ENCODE results near the gene FAM76B. TPM values are rescaled to one million over a fixed set of nuclear protein-coding genes. Genes with fewer than 3 reads are reported as not detected.

FAM76B gene
- 19.0 TPM for polyA plus RNA-seq (2012; ENCODE audit: low read depth, missing spikeins)

GRCh38 chr11:95789506-95790122, at the start of gene FAM76B:
Gene FAM76B (minus strand): TSS chr11:95789782. CDS start chr11:95789478, 304 bp downstream.
- 0 out of 2 replicates have a peak, but pooled peaks have one; percentile 11 for TF ChIP-seq POU2F2 (IDR thresholded peaks at IDR 0.05; ENCODE audit: low read depth, low read length)
- peak; percentile 52 for TF ChIP-seq SPI1 (IDR thresholded peaks at IDR 0.05; ENCODE audit: low read depth, low read length)
- peak; percentile 73 for TF ChIP-seq POLR2A (IDR thresholded peaks at IDR 0.05; ENCODE audit: low read depth, low read length)
- TF ChIP-seq POLR2AphosphoS5 (IDR thresholded peaks at IDR 0.05; ENCODE audit: low read depth, low read length): peak; percentile 67; the same call in 1 of the 2 replicates
- peak; percentile 59 for TF ChIP-seq TAF1 (IDR thresholded peaks at IDR 0.05; ENCODE audit: low read depth, low read length)
- peak; percentile 41 for TF ChIP-seq PAX5 (IDR thresholded peaks at IDR 0.05; ENCODE audit: insufficient read depth, low read length, severe bottlenecking)
- FAIRE-seq (peak; percentile 99), DNase-seq (ENCODE audit: insufficient read length, low spot score) (peak; percentile 71)

GRCh38 chr11:95835768-95836488, 46.3 kb upstream of the FAM76B start:
- TF ChIP-seq POU2F2 (IDR thresholded peaks at IDR 0.05; ENCODE audit: low read depth, low read length) (no peak), TAF1 (IDR thresholded peaks at IDR 0.05; ENCODE audit: low read depth, low read length) (no peak)
- FAIRE-seq: peak; percentile 78

GRCh38 chr11:95835351-95835750, 45.8 kb upstream of the FAM76B start:
- no peak for DNase-seq (ENCODE audit: insufficient read length, low spot score)
- no peak for TF ChIP-seq PAX5 (IDR thresholded peaks at IDR 0.05; ENCODE audit: insufficient read depth, low read length, severe bottlenecking)
- TF ChIP-seq POU2F2 (IDR thresholded peaks at IDR 0.05; ENCODE audit: low read depth, low read length): no peak
- TF ChIP-seq TAF1 (IDR thresholded peaks at IDR 0.05; ENCODE audit: low read depth, low read length): no peak
- no peak for TF ChIP-seq POLR2AphosphoS5 (IDR thresholded peaks at IDR 0.05; ENCODE audit: low read depth, low read length)
- no peak for TF ChIP-seq POLR2A (IDR thresholded peaks at IDR 0.05; ENCODE audit: low read depth, low read length)
- no peak for TF ChIP-seq SPI1 (IDR thresholded peaks at IDR 0.05; ENCODE audit: low read depth, low read length)
- no peak for FAIRE-seq

More at GRCh38 chr11:95835768-95836488, 46.3 kb upstream of the FAM76B start:
- no peak for DNase-seq (ENCODE audit: insufficient read length, low spot score)

- TF ChIP-seq TAF1 (IDR thresholded peaks at IDR 0.05; ENCODE audit: low read depth, low read length) (no peak), POLR2AphosphoS5 (IDR thresholded peaks at IDR 0.05; ENCODE audit: low read depth, low read length) (no peak), POU2F2 (IDR thresholded peaks at IDR 0.05; ENCODE audit: low read depth, low read length) (no peak), PAX5 (IDR thresholded peaks at IDR 0.05; ENCODE audit: insufficient read depth, low read length, severe bottlenecking) (no peak), SPI1 (IDR thresholded peaks at IDR 0.05; ENCODE audit: low read depth, low read length) (no peak), POLR2A (IDR thresholded peaks at IDR 0.05; ENCODE audit: low read depth, low read length) (no peak)
- DNase-seq (ENCODE audit: insufficient read length, low spot score) (no peak), FAIRE-seq (no peak)
Measured at GRCh38 chr11:95833378-95833777, 43.8 kb upstream of the FAM76B start.

- DNase-seq (ENCODE audit: insufficient read length, low spot score) (no peak), FAIRE-seq (no peak)
- TF ChIP-seq SPI1 (IDR thresholded peaks at IDR 0.05; ENCODE audit: low read depth, low read length) (no peak), PAX5 (IDR thresholded peaks at IDR 0.05; ENCODE audit: insufficient read depth, low read length, severe bottlenecking) (no peak), POU2F2 (IDR thresholded peaks at IDR 0.05; ENCODE audit: low read depth, low read length) (no peak), TAF1 (IDR thresholded peaks at IDR 0.05; ENCODE audit: low read depth, low read length) (no peak), POLR2AphosphoS5 (IDR thresholded peaks at IDR 0.05; ENCODE audit: low read depth, low read length) (no peak), POLR2A (IDR thresholded peaks at IDR 0.05; ENCODE audit: low read depth, low read length) (no peak)
Measured at GRCh38 chr11:95832763-95833162, 43.2 kb upstream of the FAM76B start.

GRCh38 chr11:95831198-95831883, 41.8 kb upstream of the FAM76B start:
- DNase-seq (ENCODE audit: insufficient read length, low spot score) (no peak), FAIRE-seq (no peak)
- no peak for TF ChIP-seq POLR2AphosphoS5 (IDR thresholded peaks at IDR 0.05; ENCODE audit: low read depth, low read length)
- TF ChIP-seq SPI1 (IDR thresholded peaks at IDR 0.05; ENCODE audit: low read depth, low read length): peak; percentile 71
- no peak for TF ChIP-seq POU2F2 (IDR thresholded peaks at IDR 0.05; ENCODE audit: low read depth, low read length)

GRCh38 chr11:95829580-95830259, 40.1 kb upstream of the FAM76B start:
- FAIRE-seq (no peak), DNase-seq (ENCODE audit: insufficient read length, low spot score) (no peak)
- TF ChIP-seq PAX5 (IDR thresholded peaks at IDR 0.05; ENCODE audit: insufficient read depth, low read length, severe bottlenecking) (no peak), SPI1 (IDR thresholded peaks at IDR 0.05; ENCODE audit: low read depth, low read length) (no peak), POLR2AphosphoS5 (IDR thresholded peaks at IDR 0.05; ENCODE audit: low read depth, low read length) (no peak), POU2F2 (IDR thresholded peaks at IDR 0.05; ENCODE audit: low read depth, low read length) (no peak), TAF1 (IDR thresholded peaks at IDR 0.05; ENCODE audit: low read depth, low read length) (no peak), POLR2A (IDR thresholded peaks at IDR 0.05; ENCODE audit: low read depth, low read length) (no peak)

GRCh38 chr11:95827696-95828095, 38.1 kb upstream of the FAM76B start:
- TF ChIP-seq POLR2A (IDR thresholded peaks at IDR 0.05; ENCODE audit: low read depth, low read length): no peak
- FAIRE-seq: peak; percentile 5
- DNase-seq (ENCODE audit: insufficient read length, low spot score): no peak

- FAIRE-seq: no peak
- no peak for TF ChIP-seq POU2F2 (IDR thresholded peaks at IDR 0.05; ENCODE audit: low read depth, low read length)
- no peak for TF ChIP-seq POLR2AphosphoS5 (IDR thresholded peaks at IDR 0.05; ENCODE audit: low read depth, low read length)
- no peak for TF ChIP-seq POLR2A (IDR thresholded peaks at IDR 0.05; ENCODE audit: low read depth, low read length)
- no peak for TF ChIP-seq SPI1 (IDR thresholded peaks at IDR 0.05; ENCODE audit: low read depth, low read length)
- TF ChIP-seq PAX5 (IDR thresholded peaks at IDR 0.05; ENCODE audit: insufficient read depth, low read length, severe bottlenecking): no peak
- TF ChIP-seq TAF1 (IDR thresholded peaks at IDR 0.05; ENCODE audit: low read depth, low read length): no peak
- no peak for DNase-seq (ENCODE audit: insufficient read length, low spot score)
Measured at GRCh38 chr11:95821640-95822039, 32.1 kb upstream of the FAM76B start.
